Uterus (tissue), 4 donors: ENCODE data around the gene TBKBP1. TPM values are rescaled to one million over a fixed set of nuclear protein-coding genes. Genes with fewer than 3 reads are reported as not detected.
"Not testable (repeated sequence)": the region's sequence is repeated elsewhere in the genome, so short reads cannot be mapped to it uniquely, and the experiment has no call there.

Experiments used
- DNase-seq, 2 donors: peaks; one replicate each; pipeline ENCODE4 v3.0.0-alpha.2; 2019 to 2020
- H3K27ac ChIP-seq, 2 donors: fragments of 200-600 bp; sonication (generic); 1 replicate in 1 of 2; 2 replicates in 1 of 2; pipeline ENCODE4 v1.5.1; 2016 to 2018
- H3K27me3 ChIP-seq, 2 donors: fragments of 200-600 bp; sonication (generic); one replicate each; pipeline ENCODE4 v1.5.1; 2018 to 2019; ENCODE audit warnings: control low read depth in 1 of 2
- H3K36me3 ChIP-seq, 2 donors: fragments of 200-600 bp; sonication (generic); one replicate each; pipeline ENCODE4 v1.5.1; 2019; ENCODE audit warnings: control low read depth in 1 of 2
- H3K4me1 ChIP-seq, 2 donors: fragments of 200-600 bp; sonication (generic); one replicate each; pipeline ENCODE4 v1.5.1; 2018 to 2019; ENCODE audit warnings: control low read depth in 1 of 2
- H3K4me3 ChIP-seq, 2 donors: fragments of 200-600 bp; sonication (generic); 1 replicate in 1 of 2; 2 replicates in 1 of 2; pipeline ENCODE4 v1.5.1; 2018 to 2019; ENCODE audit warnings: mild to moderate bottlenecking in 1 of 2
- H3K9me3 ChIP-seq, 2 donors: fragments of 200-600 bp; sonication (generic); one replicate each; pipeline ENCODE4 v1.5.1; 2019; ENCODE audit warnings: control low read depth in 1 of 2
- CTCF ChIP-seq, 4 experiments: fragments of 200-600 bp in 2 of 4; fragments of 450-650 bp in 2 of 4; sonication (generic) in 2 of 4; IDR thresholded peaks; one replicate each; pipeline ENCODE4 v1.5.1; 2016 to 2019; ENCODE audit warnings: antibody characterized with exemption in 4 of 4, mild to moderate bottlenecking in 2 of 4, moderate library complexity in 1 of 4
- POLR2A ChIP-seq, 2 donors: fragments of 450-650 bp; IDR thresholded peaks; one replicate each; pipeline ENCODE4 v1.6.1; 2016; ENCODE audit warnings: antibody characterized with exemption in 2 of 2, mild to moderate bottlenecking in 1 of 2, moderate library complexity in 1 of 2
- intact Hi-C: fragments of 100-400 bp; cut with DNase I; formaldehyde crosslinking; loops from one replicate; pipeline ENCODE4 v1.15.1; 2023; ENCODE audit warnings: low total_unique reads
- total RNA-seq, 4 donors: library from RNA; depleted of rRNA in 3 of 4; stranded (reverse); fragments of >200 nt in 3 of 4; gene quantifications; one replicate each; pipeline versions ENCODE4 v1.1.0 to v1.2.4, GENCODE V29; 2014 to 2023
- donor health status: DM: yes; HTN: yes; CAD: no.

Gene TBKBP1
- total RNA-seq, 4 donors from 2014 or later: 2.6 to 24.8 (median 10.7) TPM

GRCh38 chr17:47678196-47678595 lies 15.8 kb upstream of the TBKBP1 start:
- Histone ChIP-seq H3K27me3 (no peaks in the 10 kb centered on the region), H3K4me3 (no peak overlapping the region), H3K9me3 (no peaks in the 10 kb centered on the region), H3K4me1 (no peaks in the 10 kb centered on the region), H3K36me3 (no peaks in the 10 kb centered on the region), H3K27ac (no peak overlapping the region)
- intact Hi-C loops: loop anchor here (5.0 kb wide), 1 partner anchor 1781 kb away; no protein-coding TSS in a partner anchor
- DNase-seq: no peak
- TF ChIP-seq POLR2A (IDR thresholded peaks at IDR 0.05) (no peak), CTCF (IDR thresholded peaks at IDR 0.05) (no peak)

- H3K36me3 ChIP-seq: no peaks in the 10 kb centered on the region
- no peak overlapping the region for H3K4me3 ChIP-seq
- H3K4me1 ChIP-seq: no peaks in the 10 kb centered on the region
- no peaks in the 10 kb centered on the region for H3K9me3 ChIP-seq
- DNase-seq: no peak
- H3K27ac ChIP-seq: no peak overlapping the region
- no peaks in the 10 kb centered on the region for H3K27me3 ChIP-seq
- intact Hi-C loops: no loop called here
- TF ChIP-seq POLR2A (IDR thresholded peaks at IDR 0.05): no peak
- TF ChIP-seq CTCF (IDR thresholded peaks at IDR 0.05): no peak
Observed at GRCh38 chr17:47682138-47682537, 11.8 kb upstream of the TBKBP1 start.

- H3K27me3 ChIP-seq, H3K27ac ChIP-seq, H3K4me1 ChIP-seq, intact Hi-C loops, H3K9me3 ChIP-seq, H3K4me3 ChIP-seq, DNase-seq, H3K36me3 ChIP-seq: not testable (repeated sequence)
Observed at GRCh38 chr17:47682727-47683126, 11.2 kb upstream of the TBKBP1 start.

- Histone ChIP-seq H3K4me1 (no peaks in the 10 kb centered on the region), H3K4me3 (no peak overlapping the region), H3K9me3 (no peaks in the 10 kb centered on the region), H3K36me3 (no peaks in the 10 kb centered on the region), H3K27ac (no peak overlapping the region), H3K27me3 (no peaks in the 10 kb centered on the region)
- no peak for DNase-seq
- no peak for TF ChIP-seq POLR2A (IDR thresholded peaks at IDR 0.05)
- intact Hi-C loops: no loop called here
Observed at GRCh38 chr17:47684025-47684424, 9.9 kb upstream of the TBKBP1 start.

GRCh38 chr17:47684535-47685193 lies 9.3 kb upstream of the TBKBP1 start:
- TF ChIP-seq CTCF (IDR thresholded peaks at IDR 0.05): no peak
- no peak for TF ChIP-seq POLR2A (IDR thresholded peaks at IDR 0.05)
- Histone ChIP-seq H3K36me3 (no peaks in the 10 kb centered on the region), H3K27ac (no peak overlapping the region), H3K4me3 (no peak overlapping the region), H3K4me1 (no peaks in the 10 kb centered on the region), H3K9me3 (no peaks in the 10 kb centered on the region), H3K27me3 (no peaks in the 10 kb centered on the region)
- intact Hi-C loops: no loop called here
- no peak for DNase-seq

GRCh38 chr17:47685556-47686275 lies 8.2 kb upstream of the TBKBP1 start:
- Histone ChIP-seq H3K36me3 (no peaks in the 10 kb centered on the region), H3K9me3 (no peaks in the 10 kb centered on the region), H3K27ac (no peak overlapping the region), H3K4me1 (no peaks in the 10 kb centered on the region), H3K27me3 (no peaks in the 10 kb centered on the region), H3K4me3 (no peak overlapping the region)
- TF ChIP-seq POLR2A (IDR thresholded peaks at IDR 0.05): no peak
- no peak for DNase-seq
- intact Hi-C loops: no loop called here
